ENCODE measurements around the gene PRPS1.
A peak's percentile ranks its signal among the peaks of the same experiment; 100 is the strongest.
"Not testable (repeated sequence)": the region's sequence is repeated elsewhere in the genome, so short reads cannot be mapped to it uniquely, and the experiment has no call there.

PRPS1 gene

DNA sequence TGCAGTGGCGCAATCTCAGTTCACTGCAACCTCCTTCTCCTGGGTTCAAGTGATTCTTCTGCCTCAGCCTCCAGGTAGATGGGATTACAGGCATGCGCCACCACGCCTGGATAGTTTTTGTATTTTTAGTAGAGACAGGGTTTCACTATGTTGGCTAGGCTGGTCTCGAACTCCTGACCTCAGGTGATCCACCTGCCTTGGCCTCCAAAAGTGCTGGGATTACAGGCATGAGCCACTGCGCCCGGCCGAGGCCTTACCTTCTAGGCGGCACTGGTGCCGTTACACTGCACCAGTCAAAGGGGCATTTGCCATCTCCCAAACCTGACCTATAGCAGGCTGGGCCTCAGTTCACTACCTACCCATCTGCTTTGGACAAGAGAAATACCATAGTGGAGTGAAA lies 57.3 kb downstream of the PRPS1 start:
- DNase-seq; intact Hi-C loops (cut with DNase I): not testable (repeated sequence)

DNA sequence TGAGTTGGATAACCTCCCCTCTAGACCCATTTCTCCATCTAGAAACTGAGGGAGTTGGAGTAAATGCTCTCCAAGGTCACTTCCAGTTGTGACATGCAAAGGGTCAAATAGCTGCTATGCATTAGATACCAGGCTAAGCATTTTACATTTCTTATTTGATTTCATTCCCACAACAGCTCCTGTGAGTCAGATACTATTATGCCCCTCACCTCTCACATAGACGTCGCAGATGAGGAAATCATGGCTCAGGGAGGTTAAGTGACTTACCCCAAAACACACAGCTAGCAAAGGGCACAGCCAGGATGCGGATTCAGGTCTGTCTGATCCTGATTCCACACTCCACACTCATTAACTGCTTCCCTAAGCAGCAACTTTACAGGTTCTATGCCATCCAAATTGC lies 57.7 kb downstream of the PRPS1 start:
- DNase-seq: no peak
- intact Hi-C loops (cut with DNase I): no loop called here

- intact Hi-C loops (cut with DNase I): no loop called here
- DNase-seq: no peak
Observed at GRCh38 chrX:107686792-107687191, 58.5 kb downstream of the PRPS1 start.

DNA sequence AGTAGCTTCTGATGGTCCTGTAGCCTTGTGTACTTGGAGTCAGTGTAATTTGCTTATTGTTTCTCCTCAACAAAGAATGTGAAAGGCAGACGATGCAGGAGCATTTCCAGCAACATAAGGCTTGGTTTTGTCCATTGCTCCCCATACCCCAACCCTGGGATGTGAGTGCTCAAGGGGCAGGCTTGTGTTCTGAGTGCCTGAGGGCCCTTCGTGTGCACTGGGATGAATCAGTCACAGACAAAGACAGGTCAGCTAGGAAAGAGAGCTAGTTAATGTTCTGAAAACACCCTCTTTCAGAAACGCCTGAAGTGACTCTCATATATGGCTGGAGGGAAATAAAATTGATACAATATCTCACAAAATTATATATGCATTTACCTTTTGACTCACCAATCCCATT lies 59.1 kb downstream of the PRPS1 start:
- intact Hi-C loops (cut with DNase I): no loop called here
- DNase-seq: no peak

DNA sequence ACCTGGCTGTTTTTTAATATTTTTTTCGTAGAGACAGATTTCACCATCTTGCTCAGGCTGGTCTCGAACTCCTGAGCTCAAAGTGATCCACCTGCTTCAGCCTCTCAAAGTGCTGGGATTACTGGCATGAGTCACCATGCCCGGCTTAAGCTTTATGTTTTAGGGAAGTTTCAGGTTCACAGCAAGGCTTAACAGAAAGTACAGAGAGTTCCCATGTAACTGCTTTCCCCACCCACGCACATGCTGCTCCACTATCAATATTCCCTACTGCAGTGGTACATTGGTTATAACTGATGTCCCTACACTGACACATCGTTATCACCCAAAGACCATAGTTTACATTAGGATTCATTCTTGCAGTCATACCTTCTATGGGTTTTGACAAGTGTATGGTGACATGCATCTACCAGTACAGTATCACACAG lies 62.7 kb downstream of the PRPS1 start:
- DNase-seq: no peak
- intact Hi-C loops (cut with DNase I): no loop called here

DNA sequence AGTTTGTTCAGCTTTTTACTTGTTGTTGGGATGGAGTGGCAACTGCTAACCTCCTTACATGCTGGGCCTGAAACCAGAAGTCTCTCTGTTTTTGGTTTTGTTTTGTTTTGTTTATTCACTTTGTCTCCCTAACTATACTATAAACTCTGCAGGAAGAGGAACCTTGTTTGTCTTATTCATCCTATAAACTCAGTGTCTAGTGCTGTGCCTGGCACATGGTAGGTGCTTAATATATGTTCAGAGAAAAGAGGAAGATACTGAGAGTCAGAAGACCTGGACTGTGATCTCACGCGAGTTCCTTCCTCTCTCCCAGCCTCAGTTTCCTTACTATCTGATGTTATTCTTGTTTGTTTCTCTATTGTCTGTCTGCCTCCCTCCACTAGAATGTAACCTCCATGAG lies 71.3 kb downstream of the PRPS1 start:
- intact Hi-C loops (cut with DNase I): no loop called here
- DNase-seq: peak in 1 of 42 donors; percentile 4

DNA sequence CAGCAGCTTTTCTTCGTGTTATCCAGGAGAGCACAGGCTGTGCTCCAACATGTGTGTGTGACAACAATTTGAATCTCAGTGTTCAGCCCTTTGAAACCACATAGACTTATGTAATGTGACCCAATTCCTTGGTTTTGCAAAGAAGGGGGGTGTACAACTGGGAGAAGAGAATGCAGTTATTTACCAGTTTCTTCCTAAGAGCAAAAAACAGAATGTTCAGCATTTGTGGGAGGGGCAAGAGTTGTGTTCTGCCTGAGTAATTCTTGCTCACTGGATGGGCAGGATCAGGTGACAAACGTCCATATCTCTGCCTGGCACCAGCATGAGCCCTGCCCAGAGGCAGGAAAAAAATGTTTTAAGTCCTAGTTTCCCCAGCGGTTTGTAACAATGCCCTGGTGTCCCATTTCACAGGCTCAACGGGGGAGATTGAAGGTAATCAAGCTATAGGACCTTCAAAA lies 72.0 kb downstream of the PRPS1 start:
- intact Hi-C loops (cut with DNase I): no loop called here
- peak in 1 of 42 donors; percentile 40 for DNase-seq

Data from head of caudate nucleus (tissue), 42 donors.